Heart left ventricle (tissue), 13 donors: ENCODE results near the gene SOWAHD.

Experiments
- POLR2A ChIP-seq, 2 donors: fragments of 450-650 bp; IDR thresholded peaks; one replicate each; pipeline ENCODE4 v1.6.1; 2017; ENCODE audit warnings: antibody characterized with exemption in 2 of 2, mild to moderate bottlenecking in 2 of 2, moderate library complexity in 2 of 2
- TF ChIP-seq, protein P1 (sequence below), 12 donors: fragments of 200-600 bp; sonication (generic) in 4 of 12; IDR thresholded peaks; one replicate each; pipeline versions ENCODE4 v1.5.0 to v1.8.0; 2018 to 2022; ENCODE audit warnings: antibody characterized with exemption in 12 of 12, mild to moderate bottlenecking in 5 of 12
- donor health status: ischemic (EF 13 %, LVEDD 7.1; RV severe dilation, severe dysfunction).
- donor health status: DM: no; HTN: yes; CAD: no.
- donor health status: DM: no; HTN: no; CAD: no.
- donor health status: ischemic (EF 25% LVEDD 6.9; RV normal size, moderate dysfunction).
- donor health status: ischemic (EF 25% LVEDD 5.7; RV mildly dilated, moderate dysfunction).
- donor health status: ischemic (EF 35%, LVEDD 5.7; RV mildly dilated, moderate dysfunction).
- donor health status: nonischemic (EF 11% LVEDD 7.7; RV severe dilation, severe dysfunction).
- donor health status: DM: yes; HTN: yes; CAD: no.
- donor health status: PGD.
- donor health status: ischemic (EF 29% LVEDD 5.4; RV normal size, mild dysfunction).
- donor health status: nonischemic (EF 23%, LVEDD 6.1; RV moderate dilation, normal function).

DNA sequence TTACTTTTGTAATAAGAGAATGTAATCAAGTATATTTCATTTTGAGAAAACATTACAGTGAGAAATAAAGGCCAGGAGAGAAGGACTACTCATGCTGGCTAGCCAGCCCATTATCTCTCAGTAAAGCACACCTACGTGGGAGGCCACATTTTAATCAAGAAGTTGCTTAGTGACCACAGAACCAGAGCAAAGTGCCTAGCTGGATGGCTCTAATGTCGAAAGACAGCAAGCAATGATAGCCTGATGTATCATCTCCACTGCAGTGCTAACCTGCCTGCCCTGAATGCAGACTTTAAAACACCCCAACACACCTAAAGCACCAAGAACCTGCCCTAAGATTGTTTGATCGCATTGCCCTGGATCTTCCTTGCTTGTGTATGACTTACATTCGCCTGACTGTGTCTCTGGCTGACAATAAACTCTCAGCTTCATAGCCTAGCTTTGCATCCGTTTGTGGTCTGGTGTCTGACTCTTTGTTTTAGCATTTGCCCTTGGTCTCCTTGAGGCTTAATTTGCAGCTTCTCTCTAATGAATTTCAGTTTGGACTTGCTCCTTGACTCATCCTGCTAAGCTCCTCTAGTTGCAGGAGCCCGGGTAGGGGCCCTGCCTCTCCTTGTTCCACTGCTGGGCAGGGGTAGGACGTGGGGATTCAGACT is 31.4 kb upstream of the SOWAHD start:
- TF ChIP-seq, protein P1, sequence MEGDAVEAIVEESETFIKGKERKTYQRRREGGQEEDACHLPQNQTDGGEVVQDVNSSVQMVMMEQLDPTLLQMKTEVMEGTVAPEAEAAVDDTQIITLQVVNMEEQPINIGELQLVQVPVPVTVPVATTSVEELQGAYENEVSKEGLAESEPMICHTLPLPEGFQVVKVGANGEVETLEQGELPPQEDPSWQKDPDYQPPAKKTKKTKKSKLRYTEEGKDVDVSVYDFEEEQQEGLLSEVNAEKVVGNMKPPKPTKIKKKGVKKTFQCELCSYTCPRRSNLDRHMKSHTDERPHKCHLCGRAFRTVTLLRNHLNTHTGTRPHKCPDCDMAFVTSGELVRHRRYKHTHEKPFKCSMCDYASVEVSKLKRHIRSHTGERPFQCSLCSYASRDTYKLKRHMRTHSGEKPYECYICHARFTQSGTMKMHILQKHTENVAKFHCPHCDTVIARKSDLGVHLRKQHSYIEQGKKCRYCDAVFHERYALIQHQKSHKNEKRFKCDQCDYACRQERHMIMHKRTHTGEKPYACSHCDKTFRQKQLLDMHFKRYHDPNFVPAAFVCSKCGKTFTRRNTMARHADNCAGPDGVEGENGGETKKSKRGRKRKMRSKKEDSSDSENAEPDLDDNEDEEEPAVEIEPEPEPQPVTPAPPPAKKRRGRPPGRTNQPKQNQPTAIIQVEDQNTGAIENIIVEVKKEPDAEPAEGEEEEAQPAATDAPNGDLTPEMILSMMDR (IDR thresholded peaks at IDR 0.05) = no peak
- TF ChIP-seq POLR2A (IDR thresholded peaks at IDR 0.05) = no peak
